M059J (cell line): ENCODE data around the gene RIBC1. TPM values are rescaled to one million over a fixed set of nuclear protein-coding genes. Genes with fewer than 3 reads are reported as not detected.
"Not testable (repeated sequence)": the region's sequence is repeated elsewhere in the genome, so short reads cannot be mapped to it uniquely, and the experiment has no call there.

ENCODE experiments used
- DNase-seq: peaks from one replicate; pipeline ENCODE4 v3.0.0-alpha.2; 2012; ENCODE audit warnings: low read depth
- total RNA-seq: library from RNA; depleted of rRNA; stranded (reverse); fragments of >200 nt; shearing (Covaris generic); gene quantifications from 2 replicates; pipeline ENCODE4 v1.2.3, GENCODE V29; 2014; rRNA removed

Gene RIBC1
- 0.94 and 2.2 TPM in 2 replicates for total RNA-seq

DNA sequence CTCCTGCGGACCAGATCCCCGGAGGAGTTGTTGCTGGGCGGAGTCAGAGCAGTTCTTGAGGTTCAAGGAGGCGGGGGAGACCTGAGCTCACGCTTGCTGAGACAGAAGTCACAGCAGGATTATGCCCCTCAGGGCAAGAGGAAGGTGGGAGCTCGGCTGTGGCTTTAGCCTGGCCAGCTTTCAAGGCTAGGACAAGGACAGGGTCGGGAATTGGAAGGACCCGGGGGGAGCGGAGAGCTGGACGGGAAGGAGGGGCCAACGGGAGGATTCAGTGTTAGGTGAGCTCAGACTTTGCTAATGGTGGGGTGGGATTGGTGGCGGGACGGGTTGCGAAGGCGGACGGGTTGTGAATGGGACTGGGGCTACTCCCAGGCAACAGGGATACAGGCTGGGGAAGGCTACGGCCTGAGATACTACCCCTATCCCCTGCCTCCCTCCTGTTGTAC, at the start of gene RIBC1:
Gene RIBC1, plus strand, starts transcription at position 13 of the 446 bp plus-strand sequence. CDS start 3,404 bp downstream, outside the sequence.
- DNase-seq: no peak

DNA sequence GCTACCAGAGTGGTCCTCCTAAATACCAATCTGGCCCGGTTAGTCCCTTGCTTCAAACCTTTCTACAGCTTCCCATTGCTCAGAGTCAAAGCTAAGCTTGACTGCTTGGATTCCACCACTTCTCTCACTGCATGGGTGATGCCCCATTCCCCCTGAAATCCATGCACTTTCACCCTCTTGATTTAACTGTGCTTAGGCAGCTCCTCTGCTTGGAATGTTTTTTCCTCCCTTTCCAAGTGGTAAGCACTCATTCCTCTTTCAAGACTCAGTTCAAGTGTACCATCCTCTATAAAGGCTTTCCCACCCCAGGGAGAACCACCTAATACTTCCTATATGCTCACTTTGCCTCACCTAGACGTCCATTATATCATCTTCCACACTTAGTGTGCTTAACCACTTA, 49.4 kb upstream of the RIBC1 start:
- DNase-seq: no peak

DNA sequence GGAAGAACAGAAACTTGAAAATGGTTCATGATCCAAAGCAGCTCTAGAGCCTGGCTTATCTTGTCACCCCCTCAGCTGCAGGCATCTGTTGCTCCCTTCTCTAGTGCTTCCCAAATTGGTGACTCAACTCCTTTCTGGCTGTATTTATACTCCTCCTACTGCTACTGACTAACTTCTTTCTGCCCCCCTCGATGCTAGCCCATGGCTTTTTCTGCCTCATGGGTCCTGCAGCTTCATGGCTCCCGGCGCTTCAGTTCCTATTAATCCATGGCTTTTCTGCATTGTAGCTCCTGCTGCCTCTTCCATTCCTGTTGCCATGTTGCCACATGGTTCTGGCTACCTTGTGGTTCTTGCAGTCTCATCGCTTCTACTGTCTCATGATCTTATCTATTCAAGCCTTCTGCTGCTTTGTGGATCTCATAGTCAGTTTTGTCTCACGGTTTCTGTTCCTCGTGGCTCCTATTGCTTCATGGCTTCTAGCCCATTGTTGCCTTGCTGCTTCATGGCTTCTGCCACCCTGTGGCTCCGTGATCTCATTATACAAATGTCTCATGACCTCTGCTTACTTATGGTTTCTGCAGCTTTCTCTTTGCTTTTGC, 48.4 kb upstream of the RIBC1 start:
- DNase-seq: peak; percentile 13

DNA sequence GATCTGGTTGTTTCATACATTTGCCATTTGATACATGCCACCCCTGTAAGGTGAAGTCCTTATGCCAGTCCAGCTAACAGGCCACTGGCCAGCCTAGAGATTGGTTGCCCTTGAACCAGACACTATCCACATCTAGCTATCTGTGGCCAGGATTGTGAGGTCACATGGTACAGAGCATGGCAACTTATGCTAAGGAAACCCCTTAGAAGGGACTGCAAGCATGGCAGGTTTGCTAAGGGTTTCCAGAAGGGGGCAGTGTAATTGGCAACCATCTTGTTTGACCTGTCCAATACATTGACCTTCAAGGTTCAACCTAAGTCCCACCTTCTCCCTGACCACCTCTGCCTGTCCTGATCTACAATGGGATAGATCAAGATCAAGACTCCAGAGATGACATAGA, 47.8 kb upstream of the RIBC1 start:
- DNase-seq: no peak

DNA sequence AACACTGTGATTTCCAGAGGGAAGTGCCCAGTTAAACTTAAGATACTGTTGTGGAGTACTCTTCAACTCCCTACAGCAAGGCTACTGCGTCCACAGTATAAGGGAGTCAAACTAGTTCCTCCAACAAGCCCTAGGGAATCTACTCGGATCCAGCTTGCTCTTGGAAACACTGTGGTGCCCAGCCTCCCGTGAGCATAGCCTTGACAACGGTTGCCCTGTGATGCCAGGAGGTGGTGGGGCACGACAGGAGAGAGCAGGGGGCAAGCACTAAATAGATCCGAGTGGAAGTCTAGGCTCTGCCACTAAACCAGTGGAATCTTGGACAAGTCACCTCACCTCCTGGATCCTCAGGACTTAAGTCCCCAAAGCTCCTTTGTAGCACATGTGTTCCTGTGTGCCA, 45.8 kb upstream of the RIBC1 start:
- no peak for DNase-seq

DNA sequence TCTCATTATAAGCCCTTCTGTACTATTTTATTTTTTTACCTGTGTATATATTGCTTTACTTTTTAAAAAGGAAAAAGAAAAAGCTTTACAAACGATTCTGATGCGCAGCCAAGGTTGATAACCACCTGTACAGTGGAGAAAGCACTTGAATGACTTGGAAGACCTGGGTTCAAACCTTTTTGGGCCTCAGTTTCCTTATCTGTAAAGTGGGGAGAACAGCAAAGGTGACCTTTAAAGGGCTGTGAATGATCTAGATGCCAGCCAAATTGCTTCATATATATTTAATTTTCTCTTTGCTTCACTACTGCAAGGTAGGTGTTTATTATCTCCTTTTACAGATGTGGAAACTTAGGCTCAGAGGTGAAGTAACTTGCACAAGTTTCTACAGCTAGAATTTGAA, 45.2 kb upstream of the RIBC1 start:
- DNase-seq: no peak

DNA sequence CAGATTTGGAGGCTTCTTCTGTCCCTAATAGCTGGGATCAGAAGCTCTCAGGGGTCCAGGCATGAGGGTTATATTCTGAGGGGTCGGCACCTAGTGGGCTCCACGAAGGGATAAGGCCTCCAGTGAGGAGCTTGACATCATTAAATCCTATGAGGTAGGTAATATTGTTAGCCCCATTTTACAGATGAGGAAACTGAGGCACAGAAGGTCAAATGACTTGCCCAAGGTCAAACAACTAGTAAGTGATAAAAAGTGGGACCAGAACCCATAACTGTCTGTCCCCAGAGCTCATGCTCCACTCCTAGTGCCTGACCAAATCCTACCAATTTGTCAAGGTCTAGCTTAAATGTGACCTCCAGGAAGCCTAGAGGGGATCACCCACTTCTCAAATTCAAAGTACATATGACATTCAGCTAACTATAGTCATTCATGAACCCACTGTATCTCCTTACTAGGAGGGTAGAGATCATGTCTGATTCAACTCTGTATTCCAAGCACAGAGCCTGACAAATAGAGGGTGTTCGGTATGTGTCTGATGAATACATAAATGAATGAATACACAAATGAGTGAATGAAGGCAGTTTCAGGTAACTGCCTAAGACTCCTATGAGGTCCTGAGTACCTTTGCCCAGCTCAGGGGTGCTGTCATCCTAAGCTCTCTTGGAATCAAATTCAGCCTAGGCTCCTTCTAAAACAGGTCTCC, 43.5 kb upstream of the RIBC1 start:
- DNase-seq: no peak

DNA sequence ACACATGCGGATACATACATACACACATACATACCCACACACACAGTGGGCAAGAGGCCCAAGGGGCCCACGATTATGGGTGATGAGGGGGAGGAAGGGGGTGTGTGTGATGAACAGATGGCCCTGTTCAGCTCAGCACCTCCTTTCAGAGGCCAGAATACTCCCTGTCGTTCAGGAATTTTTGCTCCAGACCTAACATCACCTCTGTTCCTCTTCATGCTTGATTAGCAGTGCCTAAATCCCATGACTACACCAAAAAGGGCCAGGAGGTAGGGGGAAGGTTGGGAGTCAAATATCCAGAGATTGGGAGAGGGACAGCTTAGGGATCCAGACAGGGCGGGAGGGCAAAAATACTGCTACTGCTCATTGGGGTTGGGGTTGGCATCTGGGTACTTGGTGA, 42.9 kb upstream of the RIBC1 start:
- no peak for DNase-seq

DNA sequence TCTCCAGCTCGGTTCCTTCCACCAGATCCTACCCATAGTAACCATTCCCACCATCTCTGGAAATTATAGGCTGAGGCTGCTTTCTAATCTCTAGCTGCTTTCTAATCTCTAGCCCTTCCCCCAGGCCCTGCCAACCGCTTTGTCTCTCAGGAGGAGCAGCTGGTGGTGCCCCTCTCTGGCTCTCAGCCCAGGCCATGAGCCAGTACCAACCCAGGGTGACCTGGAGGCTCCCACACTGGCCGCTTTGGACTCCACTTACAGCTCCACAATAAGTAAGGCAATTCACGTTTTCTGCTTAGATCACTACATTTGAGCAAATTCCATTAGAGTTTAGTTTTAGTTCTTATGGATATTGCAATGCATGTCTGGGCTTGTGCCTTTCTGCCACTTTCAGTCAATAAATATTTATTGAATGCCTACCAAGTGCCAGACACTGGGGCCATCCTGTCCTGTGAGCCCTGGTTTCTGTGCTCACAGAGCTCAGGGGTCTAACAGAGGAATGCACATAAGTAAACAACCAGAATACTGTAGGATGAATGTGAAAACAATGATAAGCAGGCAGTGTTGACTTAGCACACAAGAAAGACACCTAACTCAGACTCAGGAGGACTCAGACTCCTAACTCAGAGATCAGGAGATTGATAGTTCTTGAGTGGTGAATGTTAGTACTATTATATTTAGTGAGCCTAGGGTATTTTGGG, 39.1 kb upstream of the RIBC1 start:
- DNase-seq: no peak

DNA sequence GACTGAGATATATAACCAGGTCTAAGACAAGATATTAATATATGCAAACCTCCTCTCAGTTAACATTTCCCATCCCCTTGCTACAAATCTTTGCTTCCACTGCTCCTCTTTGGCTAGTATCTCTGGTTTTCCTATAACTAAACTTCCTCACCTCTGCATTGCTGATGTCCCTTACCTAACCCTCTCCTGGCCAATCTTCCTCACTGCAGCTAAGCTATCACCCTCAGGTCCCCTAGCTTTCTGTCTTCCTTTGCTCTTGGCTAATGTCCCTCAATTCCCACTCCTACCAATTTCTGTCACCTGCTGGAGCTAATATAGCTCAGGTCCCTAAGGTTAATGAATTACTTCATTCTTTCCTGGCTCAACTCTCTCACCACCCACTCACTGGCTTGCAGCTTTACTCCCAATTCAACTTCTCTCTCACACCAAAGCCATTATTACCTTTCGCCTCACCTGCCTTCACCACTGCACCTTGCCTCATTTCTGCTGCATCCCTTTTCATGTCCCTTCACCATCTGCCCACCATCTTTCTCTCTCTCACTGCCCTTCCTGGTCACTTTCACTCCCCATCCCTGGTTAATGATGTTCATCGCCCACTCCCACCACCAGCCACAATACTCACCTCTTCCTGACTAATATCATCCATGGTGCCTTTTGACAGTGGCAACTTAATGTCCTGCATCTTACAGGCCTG, 26.9 kb upstream of the RIBC1 start:
- DNase-seq: no peak

DNA sequence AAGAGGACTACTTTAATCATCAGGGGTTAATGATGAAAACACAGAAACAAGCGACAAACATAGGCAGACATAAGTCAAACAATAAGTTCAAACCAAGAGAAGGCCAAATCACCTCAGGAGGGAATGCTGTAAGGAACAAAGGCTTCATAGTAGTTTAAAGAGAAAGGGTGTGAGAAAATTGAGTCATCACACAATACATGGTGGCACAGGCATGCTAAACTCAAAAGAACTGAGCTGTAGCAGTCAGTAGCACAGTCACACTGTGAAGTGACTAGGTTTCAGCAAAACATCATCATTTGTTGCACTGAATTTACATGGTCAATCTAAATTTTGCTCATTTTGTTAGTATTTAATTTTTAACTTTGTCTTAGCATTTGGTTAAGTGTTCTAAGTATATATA, 24.5 kb upstream of the RIBC1 start:
- no peak for DNase-seq

DNA sequence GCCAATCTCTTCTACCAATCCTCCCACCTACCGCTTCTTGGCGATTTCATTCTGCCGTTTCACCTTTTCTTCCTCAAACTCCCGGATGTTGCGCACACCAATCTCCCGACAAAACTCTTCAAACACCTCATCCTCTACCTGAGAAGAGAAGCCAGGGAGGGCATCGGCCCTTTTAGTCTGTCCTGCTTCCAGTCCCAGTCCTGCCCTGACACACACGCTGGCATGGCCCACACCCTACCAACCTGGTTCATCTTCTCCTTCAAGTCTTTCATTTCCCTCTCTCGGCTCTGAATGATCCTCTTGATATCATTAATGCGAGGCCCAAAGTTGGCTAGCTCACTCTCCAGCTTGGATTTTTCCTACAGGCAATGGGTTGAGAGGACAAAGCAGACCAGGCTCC, 19.1 kb upstream of the RIBC1 start:
- DNase-seq: no peak

DNA sequence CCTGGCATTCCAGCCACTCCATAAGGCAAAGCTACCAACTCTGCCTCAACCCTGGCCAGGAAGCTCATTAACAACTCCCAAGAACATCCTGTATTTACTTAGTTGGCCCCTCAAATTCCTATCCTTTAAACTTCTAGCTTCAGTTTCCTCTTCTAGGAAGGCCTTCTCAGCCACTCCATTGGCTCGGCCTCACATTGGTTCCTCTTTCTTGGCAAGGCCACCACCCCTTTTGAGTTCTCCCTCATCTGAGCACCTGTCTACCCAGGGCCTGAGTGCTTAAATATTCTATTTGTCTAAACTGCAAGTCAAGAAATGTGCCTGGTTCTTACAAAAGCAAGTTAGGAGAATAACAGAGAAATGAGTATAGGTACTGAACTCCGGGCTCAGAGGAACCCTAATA, 10.2 kb upstream of the RIBC1 start:
- DNase-seq: no peak

DNA sequence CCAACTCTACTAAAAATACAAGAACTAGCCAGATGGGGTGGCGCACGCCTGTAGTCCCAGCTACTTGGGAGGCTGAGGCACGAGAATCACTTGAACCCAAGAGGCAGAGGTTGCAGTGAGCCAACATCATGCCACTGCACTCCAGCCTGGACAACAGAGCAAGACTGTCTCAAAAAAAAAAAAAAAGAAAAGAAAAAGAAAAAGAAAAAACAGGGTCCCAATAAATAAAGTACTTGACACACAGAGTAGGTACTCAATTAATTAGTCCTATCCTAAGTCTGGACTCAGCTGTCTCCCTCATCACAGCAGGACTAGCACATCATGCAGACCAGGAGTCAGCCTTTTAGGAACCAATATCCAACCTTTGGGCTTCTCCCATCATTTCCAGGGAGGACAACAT, 2.3 kb upstream of the RIBC1 start:
- DNase-seq: not testable (repeated sequence)

DNA sequence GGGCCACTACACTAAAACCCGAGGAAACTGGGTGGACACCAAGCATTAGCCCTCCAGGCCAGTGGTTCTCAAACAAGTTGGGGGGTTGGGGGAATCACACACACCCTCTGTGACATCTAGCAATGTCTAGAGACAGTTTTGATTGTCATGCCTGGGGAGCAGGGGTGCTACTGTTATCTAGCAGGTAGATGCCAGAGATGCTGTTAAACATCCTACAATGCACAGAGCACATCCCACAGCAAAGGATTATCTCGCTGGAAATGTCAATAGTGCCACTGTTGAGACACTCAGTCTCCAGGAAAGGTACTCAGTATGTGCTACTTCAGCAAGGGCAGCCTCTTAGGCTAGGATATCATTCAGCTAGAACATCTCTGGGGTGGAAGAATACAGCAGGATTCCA, 1.5 kb upstream of the RIBC1 start:
- peak; percentile 7 for DNase-seq

DNA sequence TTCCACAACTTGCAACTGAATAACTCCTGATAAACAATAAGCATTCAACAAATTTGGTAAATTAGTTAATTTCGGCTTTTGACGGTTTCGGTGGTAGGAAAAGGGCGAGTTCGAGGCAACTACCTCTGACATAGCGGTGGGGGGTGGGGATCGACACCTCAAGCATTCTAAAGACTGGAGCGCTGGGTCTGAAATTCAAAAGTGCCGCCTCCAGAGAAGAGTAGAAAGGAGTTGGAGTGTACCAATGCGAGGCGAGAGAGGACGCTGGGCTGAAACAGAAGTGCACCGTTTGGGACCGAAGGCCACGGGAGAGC, 944 bp upstream of the RIBC1 start:
- DNase-seq: no peak

DNA sequence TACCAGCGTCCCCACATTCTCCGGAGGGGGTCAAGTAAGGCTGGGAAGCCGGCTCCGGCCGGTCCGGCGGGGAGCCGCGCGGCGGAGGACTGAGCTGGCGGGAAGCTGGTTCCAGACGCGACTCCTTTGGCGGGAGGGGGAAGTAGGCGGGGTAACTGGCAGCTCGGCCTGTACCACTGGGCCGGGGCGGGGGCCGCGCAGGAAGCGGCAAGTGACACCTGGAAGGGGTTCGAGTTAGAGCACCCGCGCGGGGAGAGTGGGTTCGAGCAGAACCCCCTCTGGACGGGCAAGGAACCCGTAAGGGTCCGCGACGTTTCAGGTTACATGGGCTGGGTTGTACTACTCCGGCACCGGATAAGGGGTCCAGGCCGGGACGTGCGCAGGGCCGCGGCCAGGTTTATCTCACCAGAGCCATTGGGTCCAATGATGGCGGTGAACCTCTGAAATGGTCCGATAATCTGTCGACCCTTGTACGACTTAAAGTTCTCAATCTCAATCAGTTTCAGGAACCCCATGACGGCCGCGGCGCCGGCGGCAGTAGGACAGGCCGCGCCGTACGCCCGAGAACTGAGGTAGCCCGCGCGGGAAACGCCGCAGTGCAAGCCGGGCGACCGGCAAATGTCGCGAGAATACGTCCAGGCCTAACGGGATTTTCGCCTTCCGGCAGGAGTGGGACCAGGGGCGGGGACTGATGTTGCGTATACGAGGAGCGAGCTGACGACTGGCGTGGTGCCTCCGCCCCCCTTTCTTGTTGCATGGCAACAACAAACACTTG, 400 bp upstream of the RIBC1 start, which contains the start of gene SMC1A:
Gene SMC1A, minus strand, starts transcription at position 569 of the 775 bp plus-strand sequence. Its CDS starts 54 bp downstream, at position 515.
- DNase-seq: peak; percentile 97

DNA sequence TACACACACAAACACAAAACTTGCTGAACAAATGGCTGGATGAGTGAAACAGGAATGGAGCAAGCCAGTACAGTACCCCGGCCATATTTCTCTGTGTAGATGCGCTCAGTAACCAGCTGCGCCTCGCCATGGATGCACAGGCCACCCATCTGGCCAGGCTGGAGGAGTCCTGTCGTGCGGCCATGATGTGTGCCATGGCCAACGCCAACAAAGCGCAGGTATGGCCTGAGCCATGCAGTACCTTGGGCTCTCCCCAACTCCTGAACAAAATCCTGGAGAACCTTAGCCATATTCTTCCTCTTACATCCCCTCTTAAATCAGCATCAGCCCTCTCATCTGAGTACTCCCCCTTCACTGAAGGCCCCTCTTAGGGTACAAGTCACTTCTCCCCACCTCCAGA, 7.1 kb downstream of the RIBC1 start:
- DNase-seq: no peak

DNA sequence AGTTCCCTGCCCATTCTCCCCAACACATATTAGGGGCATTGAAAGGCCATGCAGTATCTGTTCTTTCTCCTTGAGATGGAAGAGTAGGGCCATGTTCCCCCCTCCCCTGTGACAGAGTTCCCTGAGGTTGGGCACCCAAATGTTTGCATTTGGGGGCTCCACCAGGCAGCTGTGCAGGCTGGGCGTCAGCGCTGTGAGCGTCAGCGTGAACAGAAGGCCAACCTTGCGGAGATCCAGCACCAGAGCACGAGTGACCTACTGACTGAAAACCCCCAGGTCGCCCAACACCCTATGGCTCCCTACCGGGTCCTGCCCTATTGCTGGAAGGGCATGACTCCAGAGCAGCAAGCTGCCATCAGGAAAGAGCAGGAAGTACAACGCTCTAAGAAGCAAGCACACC, 7.6 kb downstream of the RIBC1 start:
- no peak for DNase-seq

DNA sequence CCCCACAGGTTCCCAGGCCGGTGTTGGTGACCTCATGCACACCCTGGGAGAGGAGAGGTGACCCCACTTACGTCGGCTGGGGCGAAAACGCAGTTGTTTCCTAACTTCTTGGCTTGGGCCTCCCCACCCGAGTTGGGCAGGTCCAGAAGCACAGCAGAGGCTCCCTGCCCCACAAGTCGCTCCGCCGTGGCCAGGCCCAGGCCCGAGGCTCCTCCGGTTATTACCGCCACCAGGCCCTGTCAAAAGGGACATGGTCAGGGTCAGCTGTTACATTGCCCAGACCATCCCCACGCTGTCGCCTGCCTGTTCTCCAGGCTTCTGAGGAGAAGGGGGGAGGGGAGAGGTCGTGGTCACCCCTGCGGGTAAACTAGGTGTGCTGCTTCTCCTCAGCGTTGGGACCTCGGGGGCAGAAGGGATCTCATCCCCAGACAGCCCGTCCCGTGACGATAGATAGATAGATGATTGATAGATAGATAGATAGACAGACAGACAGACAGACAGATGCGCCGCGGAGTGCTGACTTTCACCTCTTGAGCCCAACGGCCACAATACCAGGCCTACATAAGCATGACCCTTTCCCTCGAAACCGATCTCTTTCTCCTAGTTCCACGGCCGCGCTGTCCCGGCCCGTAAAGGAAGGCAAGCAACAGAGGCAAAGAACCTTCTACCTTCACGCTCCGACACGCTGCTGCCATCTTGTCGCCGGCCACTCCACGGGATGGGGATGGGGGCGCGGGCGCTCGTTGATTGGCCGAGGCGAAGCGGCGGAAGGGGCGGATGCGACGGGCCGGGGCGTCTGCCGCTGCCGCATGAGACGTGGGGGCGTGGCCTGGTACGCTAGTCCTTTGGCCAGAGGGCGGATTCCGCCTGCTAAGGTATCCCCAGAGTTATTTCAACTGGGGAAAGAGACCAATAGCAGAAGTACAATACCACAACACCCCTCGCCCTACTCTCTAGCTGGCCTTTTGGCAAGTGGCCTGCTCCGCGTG, 11.3 kb downstream of the RIBC1 start, which contains the start of gene HSD17B10:
Gene HSD17B10, minus strand, starts transcription at position 720 of the 989 bp plus-strand sequence. Its CDS starts 25 bp downstream, at position 695.
- peak; percentile 89 for DNase-seq
